ENCODE data around the gene GRK6. TPM values are rescaled to one million over a fixed set of nuclear protein-coding genes. Genes with fewer than 3 reads are reported as not detected.

The GRK6 gene
- total and polyA plus RNA-seq, 2 experiments from 2014 or later: 13.0 to 56.8 TPM

DNA sequence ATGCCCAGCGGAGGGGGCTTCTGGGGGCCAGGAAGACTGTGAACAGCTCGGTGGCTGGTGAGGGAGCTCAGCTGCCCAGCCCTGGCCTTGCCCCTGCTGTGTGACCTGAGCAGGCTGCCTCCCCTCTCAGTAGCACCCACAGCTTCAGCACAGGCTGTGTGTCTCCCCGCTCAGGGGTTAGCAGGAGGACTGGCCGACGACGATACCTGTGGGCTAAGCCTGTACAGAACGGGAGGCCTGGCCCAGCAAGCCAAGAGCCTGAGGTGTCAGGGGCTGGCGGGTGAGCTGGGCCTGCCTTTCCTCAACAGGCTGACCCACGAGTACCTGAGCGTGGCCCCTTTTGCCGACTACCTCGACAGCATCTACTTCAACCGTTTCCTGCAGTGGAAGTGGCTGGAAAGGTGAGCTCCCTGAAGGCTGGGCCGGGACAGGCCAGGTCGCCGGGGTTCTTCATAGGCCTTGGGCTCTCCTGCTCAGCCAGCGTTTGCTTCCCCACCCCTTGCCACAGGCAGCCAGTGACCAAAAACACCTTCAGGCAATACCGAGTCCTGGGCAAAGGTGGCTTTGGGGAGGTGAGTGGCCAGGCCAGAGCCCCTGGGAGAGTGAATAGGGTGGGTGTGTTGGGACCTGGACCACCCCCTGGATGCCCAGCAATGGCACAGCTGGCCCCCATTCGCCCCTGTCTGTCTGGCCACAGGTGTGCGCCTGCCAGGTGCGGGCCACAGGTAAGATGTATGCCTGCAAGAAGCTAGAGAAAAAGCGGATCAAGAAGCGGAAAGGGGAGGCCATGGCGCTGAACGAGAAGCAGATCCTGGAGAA, 6.6 kb downstream of the GRK6 start:
- Mint-ChIP-seq H3K27ac (no peak overlapping the region), H3K9me3 (no peaks in the 10 kb centered on the region; the same call in 2 of the 3 replicates), H3K27me3 (ENCODE audit: insufficient read depth, low read depth, poor library complexity) (peaks cover 11% of the 10 kb centered on the region), H3K4me3 (no peak overlapping the region), H3K4me1 (peaks cover 13% of the 10 kb centered on the region; the same call in 2 of the 3 replicates), H3K36me3 (ENCODE audit: low read depth) (peaks cover 42% of the 10 kb centered on the region)
- H2AFZ ChIP-seq: no peak overlapping the region
- H3F3A ChIP-seq (replicated peaks; ENCODE audit: low read depth): peaks cover 4% of the 10 kb centered on the region; the same call in 1 of the 2 replicates
- ATAC-seq: no peak
- DNase-seq (ENCODE audit: low spot score): no peak
- peaks cover 5% of the 10 kb centered on the region for H4K20me1 ChIP-seq (replicated peaks; ENCODE audit: insufficient read depth)
- peaks cover 10% of the 10 kb centered on the region for H3K79me2 ChIP-seq (replicated peaks; ENCODE audit: insufficient read depth)
- peaks cover 3% of the 10 kb centered on the region; the same call in 1 of the 2 replicates for H3K36me3 ChIP-seq (ENCODE audit: insufficient read depth)
- no peaks in the 10 kb centered on the region for H3K27me3 ChIP-seq (ENCODE audit: insufficient read depth)
- H3K4me1 ChIP-seq (ENCODE audit: insufficient read depth): peaks cover 5% of the 10 kb centered on the region; the same call in 1 of the 2 replicates
- H3K27ac ChIP-seq (ENCODE audit: low read depth): no peak overlapping the region
- H3K9me2 ChIP-seq (ENCODE audit: insufficient read depth): no peaks in the 10 kb centered on the region
- TF ChIP-seq, protein P1, sequence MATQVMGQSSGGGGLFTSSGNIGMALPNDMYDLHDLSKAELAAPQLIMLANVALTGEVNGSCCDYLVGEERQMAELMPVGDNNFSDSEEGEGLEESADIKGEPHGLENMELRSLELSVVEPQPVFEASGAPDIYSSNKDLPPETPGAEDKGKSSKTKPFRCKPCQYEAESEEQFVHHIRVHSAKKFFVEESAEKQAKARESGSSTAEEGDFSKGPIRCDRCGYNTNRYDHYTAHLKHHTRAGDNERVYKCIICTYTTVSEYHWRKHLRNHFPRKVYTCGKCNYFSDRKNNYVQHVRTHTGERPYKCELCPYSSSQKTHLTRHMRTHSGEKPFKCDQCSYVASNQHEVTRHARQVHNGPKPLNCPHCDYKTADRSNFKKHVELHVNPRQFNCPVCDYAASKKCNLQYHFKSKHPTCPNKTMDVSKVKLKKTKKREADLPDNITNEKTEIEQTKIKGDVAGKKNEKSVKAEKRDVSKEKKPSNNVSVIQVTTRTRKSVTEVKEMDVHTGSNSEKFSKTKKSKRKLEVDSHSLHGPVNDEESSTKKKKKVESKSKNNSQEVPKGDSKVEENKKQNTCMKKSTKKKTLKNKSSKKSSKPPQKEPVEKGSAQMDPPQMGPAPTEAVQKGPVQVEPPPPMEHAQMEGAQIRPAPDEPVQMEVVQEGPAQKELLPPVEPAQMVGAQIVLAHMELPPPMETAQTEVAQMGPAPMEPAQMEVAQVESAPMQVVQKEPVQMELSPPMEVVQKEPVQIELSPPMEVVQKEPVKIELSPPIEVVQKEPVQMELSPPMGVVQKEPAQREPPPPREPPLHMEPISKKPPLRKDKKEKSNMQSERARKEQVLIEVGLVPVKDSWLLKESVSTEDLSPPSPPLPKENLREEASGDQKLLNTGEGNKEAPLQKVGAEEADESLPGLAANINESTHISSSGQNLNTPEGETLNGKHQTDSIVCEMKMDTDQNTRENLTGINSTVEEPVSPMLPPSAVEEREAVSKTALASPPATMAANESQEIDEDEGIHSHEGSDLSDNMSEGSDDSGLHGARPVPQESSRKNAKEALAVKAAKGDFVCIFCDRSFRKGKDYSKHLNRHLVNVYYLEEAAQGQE (IDR thresholded peaks at IDR 0.05; ENCODE audit: unreplicated experiment): no peak
- TF ChIP-seq EZH2 (IDR thresholded peaks at IDR 0.05; ENCODE audit: low read depth, unreplicated experiment): no peak
- TF ChIP-seq, protein P2, sequence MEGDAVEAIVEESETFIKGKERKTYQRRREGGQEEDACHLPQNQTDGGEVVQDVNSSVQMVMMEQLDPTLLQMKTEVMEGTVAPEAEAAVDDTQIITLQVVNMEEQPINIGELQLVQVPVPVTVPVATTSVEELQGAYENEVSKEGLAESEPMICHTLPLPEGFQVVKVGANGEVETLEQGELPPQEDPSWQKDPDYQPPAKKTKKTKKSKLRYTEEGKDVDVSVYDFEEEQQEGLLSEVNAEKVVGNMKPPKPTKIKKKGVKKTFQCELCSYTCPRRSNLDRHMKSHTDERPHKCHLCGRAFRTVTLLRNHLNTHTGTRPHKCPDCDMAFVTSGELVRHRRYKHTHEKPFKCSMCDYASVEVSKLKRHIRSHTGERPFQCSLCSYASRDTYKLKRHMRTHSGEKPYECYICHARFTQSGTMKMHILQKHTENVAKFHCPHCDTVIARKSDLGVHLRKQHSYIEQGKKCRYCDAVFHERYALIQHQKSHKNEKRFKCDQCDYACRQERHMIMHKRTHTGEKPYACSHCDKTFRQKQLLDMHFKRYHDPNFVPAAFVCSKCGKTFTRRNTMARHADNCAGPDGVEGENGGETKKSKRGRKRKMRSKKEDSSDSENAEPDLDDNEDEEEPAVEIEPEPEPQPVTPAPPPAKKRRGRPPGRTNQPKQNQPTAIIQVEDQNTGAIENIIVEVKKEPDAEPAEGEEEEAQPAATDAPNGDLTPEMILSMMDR (conservative IDR thresholded peaks at IDR 0.05; ENCODE audit: low read depth in 2 of 2): no peak
- no peak for TF ChIP-seq CREB1 (CRISPR knock-in tag; IDR thresholded peaks at IDR 0.05; ENCODE audit: low read depth)
- no peak for TF ChIP-seq EZH2phosphoT487 (IDR thresholded peaks at IDR 0.05; ENCODE audit: unreplicated experiment)
- TF ChIP-seq, protein P3, sequence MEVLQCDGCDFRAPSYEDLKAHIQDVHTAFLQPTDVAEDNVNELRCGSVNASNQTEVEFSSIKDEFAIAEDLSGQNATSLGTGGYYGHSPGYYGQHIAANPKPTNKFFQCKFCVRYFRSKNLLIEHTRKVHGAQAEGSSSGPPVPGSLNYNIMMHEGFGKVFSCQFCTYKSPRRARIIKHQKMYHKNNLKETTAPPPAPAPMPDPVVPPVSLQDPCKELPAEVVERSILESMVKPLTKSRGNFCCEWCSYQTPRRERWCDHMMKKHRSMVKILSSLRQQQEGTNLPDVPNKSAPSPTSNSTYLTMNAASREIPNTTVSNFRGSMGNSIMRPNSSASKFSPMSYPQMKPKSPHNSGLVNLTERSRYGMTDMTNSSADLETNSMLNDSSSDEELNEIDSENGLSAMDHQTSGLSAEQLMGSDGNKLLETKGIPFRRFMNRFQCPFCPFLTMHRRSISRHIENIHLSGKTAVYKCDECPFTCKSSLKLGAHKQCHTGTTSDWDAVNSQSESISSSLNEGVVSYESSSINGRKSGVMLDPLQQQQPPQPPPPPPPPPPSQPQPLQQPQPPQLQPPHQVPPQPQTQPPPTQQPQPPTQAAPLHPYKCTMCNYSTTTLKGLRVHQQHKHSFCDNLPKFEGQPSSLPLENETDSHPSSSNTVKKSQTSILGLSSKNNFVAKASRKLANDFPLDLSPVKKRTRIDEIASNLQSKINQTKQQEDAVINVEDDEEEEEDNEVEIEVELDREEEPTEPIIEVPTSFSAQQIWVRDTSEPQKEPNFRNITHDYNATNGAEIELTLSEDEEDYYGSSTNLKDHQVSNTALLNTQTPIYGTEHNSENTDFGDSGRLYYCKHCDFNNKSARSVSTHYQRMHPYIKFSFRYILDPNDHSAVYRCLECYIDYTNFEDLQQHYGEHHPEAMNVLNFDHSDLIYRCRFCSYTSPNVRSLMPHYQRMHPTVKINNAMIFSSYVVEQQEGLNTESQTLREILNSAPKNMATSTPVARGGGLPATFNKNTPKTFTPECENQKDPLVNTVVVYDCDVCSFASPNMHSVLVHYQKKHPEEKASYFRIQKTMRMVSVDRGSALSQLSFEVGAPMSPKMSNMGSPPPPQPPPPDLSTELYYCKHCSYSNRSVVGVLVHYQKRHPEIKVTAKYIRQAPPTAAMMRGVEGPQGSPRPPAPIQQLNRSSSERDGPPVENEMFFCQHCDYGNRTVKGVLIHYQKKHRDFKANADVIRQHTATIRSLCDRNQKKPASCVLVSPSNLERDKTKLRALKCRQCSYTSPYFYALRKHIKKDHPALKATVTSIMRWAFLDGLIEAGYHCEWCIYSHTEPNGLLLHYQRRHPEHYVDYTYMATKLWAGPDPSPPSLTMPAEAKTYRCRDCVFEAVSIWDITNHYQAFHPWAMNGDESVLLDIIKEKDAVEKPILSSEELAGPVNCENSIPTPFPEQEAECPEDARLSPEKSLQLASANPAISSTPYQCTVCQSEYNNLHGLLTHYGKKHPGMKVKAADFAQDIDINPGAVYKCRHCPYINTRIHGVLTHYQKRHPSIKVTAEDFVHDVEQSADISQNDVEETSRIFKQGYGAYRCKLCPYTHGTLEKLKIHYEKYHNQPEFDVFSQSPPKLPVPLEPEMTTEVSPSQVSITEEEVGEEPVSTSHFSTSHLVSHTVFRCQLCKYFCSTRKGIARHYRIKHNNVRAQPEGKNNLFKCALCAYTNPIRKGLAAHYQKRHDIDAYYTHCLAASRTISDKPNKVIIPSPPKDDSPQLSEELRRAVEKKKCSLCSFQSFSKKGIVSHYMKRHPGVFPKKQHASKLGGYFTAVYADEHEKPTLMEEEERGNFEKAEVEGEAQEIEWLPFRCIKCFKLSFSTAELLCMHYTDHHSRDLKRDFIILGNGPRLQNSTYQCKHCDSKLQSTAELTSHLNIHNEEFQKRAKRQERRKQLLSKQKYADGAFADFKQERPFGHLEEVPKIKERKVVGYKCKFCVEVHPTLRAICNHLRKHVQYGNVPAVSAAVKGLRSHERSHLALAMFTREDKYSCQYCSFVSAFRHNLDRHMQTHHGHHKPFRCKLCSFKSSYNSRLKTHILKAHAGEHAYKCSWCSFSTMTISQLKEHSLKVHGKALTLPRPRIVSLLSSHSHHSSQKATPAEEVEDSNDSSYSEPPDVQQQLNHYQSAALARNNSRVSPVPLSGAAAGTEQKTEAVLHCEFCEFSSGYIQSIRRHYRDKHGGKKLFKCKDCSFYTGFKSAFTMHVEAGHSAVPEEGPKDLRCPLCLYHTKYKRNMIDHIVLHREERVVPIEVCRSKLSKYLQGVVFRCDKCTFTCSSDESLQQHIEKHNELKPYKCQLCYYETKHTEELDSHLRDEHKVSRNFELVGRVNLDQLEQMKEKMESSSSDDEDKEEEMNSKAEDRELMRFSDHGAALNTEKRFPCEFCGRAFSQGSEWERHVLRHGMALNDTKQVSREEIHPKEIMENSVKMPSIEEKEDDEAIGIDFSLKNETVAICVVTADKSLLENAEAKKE (CRISPR knock-in tag; IDR thresholded peaks at IDR 0.05): no peak
- no peak for TF ChIP-seq JUNB (IDR thresholded peaks at IDR 0.05; ENCODE audit: unreplicated experiment)
- TF ChIP-seq STAT1 (IDR thresholded peaks at IDR 0.05; ENCODE audit: unreplicated experiment): no peak
- no peak for TF ChIP-seq ZNF114 (CRISPR knock-in tag; IDR thresholded peaks at IDR 0.05)
- TF ChIP-seq ETS1 (IDR thresholded peaks at IDR 0.05): no peak
- TF ChIP-seq POLR2AphosphoS5 (IDR thresholded peaks at IDR 0.05; ENCODE audit: low read depth): no peak
- TF ChIP-seq ZNF331 (CRISPR knock-in tag; IDR thresholded peaks at IDR 0.05; ENCODE audit: low read depth): no peak
- TF ChIP-seq NANOG (IDR thresholded peaks at IDR 0.05; ENCODE audit: borderline replicate concordance): no peak
- no peak overlapping the region for H3K4me3 ChIP-seq
- no peak overlapping the region for H3K4me2 ChIP-seq

All from GM23338 (cell line).